ENCODE results near the gene FAM81A. TPM values are rescaled to one million over a fixed set of nuclear protein-coding genes. Genes with fewer than 3 reads are reported as not detected.

Gene FAM81A
- total RNA-seq, 4 donors from 2014 or later = 1.8 to 15.5 (median 7.9) TPM

- Histone ChIP-seq H3K36me3 (no peaks in the 10 kb centered on the region), H3K4me3 (no peak overlapping the region), H3K4me1 (no peaks in the 10 kb centered on the region), H3K27me3 (no peaks in the 10 kb centered on the region), H3K9me3 (peaks cover 0 to 21% (median 0%) of the 10 kb centered on the region in 4 donors), H3K27ac (no peak overlapping the region)
- WGBS, 2 donors = 91 to 92% methylated on average over 4 of the region's 4 CpGs
- no peak for TF ChIP-seq POLR2A (IDR thresholded peaks at IDR 0.05)
- TF ChIP-seq EP300 (IDR thresholded peaks at IDR 0.05) = no peak
- no peak for TF ChIP-seq CTCF (IDR thresholded peaks at IDR 0.05)
- no peak for DNase-seq (ENCODE audit: low spot score in 2 of 2)
Observed at GRCh38 chr15:59561547-59561946, 123.6 kb downstream of the FAM81A start.

GRCh38 chr15:59562448-59563186 lies 124.6 kb downstream of the FAM81A start:
- peaks cover 0 to 21% (median 0%) of the 10 kb centered on the region in 4 donors for H3K9me3 ChIP-seq
- TF ChIP-seq POLR2A (IDR thresholded peaks at IDR 0.05) = no peak
- TF ChIP-seq CTCF (IDR thresholded peaks at IDR 0.05) = no peak
- TF ChIP-seq EP300 (IDR thresholded peaks at IDR 0.05) = no peak
- H3K27me3 ChIP-seq = no peaks in the 10 kb centered on the region
- no peak overlapping the region for H3K27ac ChIP-seq
- 94 to 97% methylated on average over 2 of the region's 2 CpGs for WGBS, 2 donors
- H3K36me3 ChIP-seq = no peaks in the 10 kb centered on the region
- no peak for DNase-seq (ENCODE audit: low spot score in 2 of 2)
- no peak overlapping the region for H3K4me3 ChIP-seq
- no peaks in the 10 kb centered on the region for H3K4me1 ChIP-seq

DNA sequence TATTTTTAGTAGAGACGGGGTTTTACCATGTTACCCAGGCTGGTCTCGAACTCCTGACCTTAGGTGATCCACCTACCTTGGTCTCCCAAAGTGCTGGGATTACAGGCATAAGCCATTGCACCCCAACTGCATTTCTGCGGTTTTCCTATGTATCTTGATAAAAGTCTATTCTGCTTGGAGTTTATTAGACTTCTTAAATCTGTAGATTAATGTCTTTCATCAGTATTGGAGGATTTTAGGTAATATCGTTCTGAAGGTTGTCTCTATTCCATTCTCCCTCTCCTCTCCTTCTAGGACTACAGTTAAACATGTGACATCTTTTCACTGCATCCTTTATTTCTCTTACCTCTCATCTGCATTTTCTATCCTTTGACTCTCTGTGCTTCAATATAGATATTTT lies 127.3 kb downstream of the FAM81A start:
- H3K4me3 ChIP-seq = no peak overlapping the region
- no peaks in the 10 kb centered on the region for H3K27me3 ChIP-seq
- H3K36me3 ChIP-seq = no peaks in the 10 kb centered on the region
- peaks cover 0 to 21% (median 0%) of the 10 kb centered on the region in 4 donors for H3K9me3 ChIP-seq
- DNase-seq (ENCODE audit: low spot score in 2 of 2) = no peak
- no peak overlapping the region for H3K27ac ChIP-seq
- H3K4me1 ChIP-seq = no peaks in the 10 kb centered on the region
- WGBS, 2 donors = 95 to 96% methylated on average over 4 of the region's 4 CpGs
- TF ChIP-seq EP300 (IDR thresholded peaks at IDR 0.05) (no peak), CTCF (IDR thresholded peaks at IDR 0.05) (no peak), POLR2A (IDR thresholded peaks at IDR 0.05) (no peak)

GRCh38 chr15:59567324-59567723 lies 129.3 kb downstream of the FAM81A start:
- no peaks in the 10 kb centered on the region for H3K4me1 ChIP-seq
- no peak overlapping the region for H3K4me3 ChIP-seq
- WGBS, 2 donors = 89 to 92% methylated on average over 1 of the region's 1 CpG
- DNase-seq (ENCODE audit: low spot score in 2 of 2) = no peak
- H3K27me3 ChIP-seq = no peaks in the 10 kb centered on the region
- H3K9me3 ChIP-seq = peaks cover 0 to 21% (median 0%) of the 10 kb centered on the region in 4 donors
- TF ChIP-seq EP300 (IDR thresholded peaks at IDR 0.05) = no peak
- TF ChIP-seq CTCF (IDR thresholded peaks at IDR 0.05) = no peak
- TF ChIP-seq POLR2A (IDR thresholded peaks at IDR 0.05) = no peak
- H3K27ac ChIP-seq = no peak overlapping the region
- H3K36me3 ChIP-seq = no peaks in the 10 kb centered on the region

GRCh38 chr15:59569477-59569876 lies 131.5 kb downstream of the FAM81A start:
- Histone ChIP-seq H3K4me3 (no peak overlapping the region), H3K36me3 (no peaks in the 10 kb centered on the region), H3K27me3 (no peaks in the 10 kb centered on the region), H3K9me3 (peaks cover 0 to 17% (median 0%) of the 10 kb centered on the region in 4 donors), H3K4me1 (no peaks in the 10 kb centered on the region), H3K27ac (peak overlapping the region in 1 of 4 donors; percentile 2)
- 84 to 87% methylated on average over 8 of the region's 8 CpGs for WGBS, 2 donors
- DNase-seq (ENCODE audit: low spot score in 2 of 2) = no peak
- TF ChIP-seq POLR2A (IDR thresholded peaks at IDR 0.05) (no peak), CTCF (IDR thresholded peaks at IDR 0.05) (no peak), EP300 (IDR thresholded peaks at IDR 0.05) (no peak)
